H9 (cell line): ENCODE results near the gene NPY1R. TPM values are rescaled to one million over a fixed set of nuclear protein-coding genes. Genes with fewer than 3 reads are reported as not detected.

Experiments
- DNase-seq: peaks from one replicate; pipeline ENCODE4 v3.0.0-alpha.2; 2017
- H2AFZ ChIP-seq: one replicate; pipeline ENCODE4 v1.6.1; 2013; ENCODE audit warnings: mild to moderate bottlenecking, low read length, control low read depth, moderate library complexity
- H2AK5ac ChIP-seq: 2 replicates; pipeline ENCODE4 v1.6.1; 2013; ENCODE audit warnings: low read length, control low read depth, mixed read lengths; ENCODE audit not compliant: insufficient read length
- H2BK120ac ChIP-seq: one replicate; pipeline ENCODE4 v1.6.1; 2013; ENCODE audit warnings: low read depth, mild to moderate bottlenecking, low read length, control low read depth, inconsistent platforms; ENCODE audit not compliant: poor library complexity, severe bottlenecking
- H2BK12ac ChIP-seq: 2 replicates; pipeline ENCODE4 v1.6.1; 2013; ENCODE audit warnings: low read length, control low read depth, mixed read lengths, low read depth; ENCODE audit not compliant: insufficient read length
- H2BK15ac ChIP-seq: 2 replicates; pipeline ENCODE4 v1.6.1; 2013; ENCODE audit warnings: low read depth, low read length, control low read depth
- H2BK20ac ChIP-seq: one replicate; pipeline ENCODE4 v1.6.1; 2013; ENCODE audit warnings: low read depth, mild to moderate bottlenecking, low read length, control low read depth, inconsistent platforms; ENCODE audit not compliant: poor library complexity, severe bottlenecking
- H2BK5ac ChIP-seq: 2 replicates; pipeline ENCODE4 v1.6.1; 2013; ENCODE audit warnings: low read length, control low read depth, mixed read lengths; ENCODE audit not compliant: insufficient read length
- H3K14ac ChIP-seq: 2 replicates; pipeline ENCODE4 v1.6.1; 2013; ENCODE audit warnings: low read length, control low read depth; ENCODE audit not compliant: insufficient read depth
- H3K18ac ChIP-seq: 2 replicates; pipeline ENCODE4 v1.6.1; 2013; ENCODE audit warnings: low read depth, mild to moderate bottlenecking, mixed read lengths, low read length, control low read depth; ENCODE audit not compliant: insufficient read length
- H3K23ac ChIP-seq: 2 replicates; pipeline ENCODE4 v1.6.1; 2013; ENCODE audit warnings: low read length, control low read depth, mixed read lengths, low read depth; ENCODE audit not compliant: insufficient read length
- H3K23me2 ChIP-seq: 2 replicates; pipeline ENCODE4 v1.6.1; 2013; ENCODE audit warnings: low read depth, mild to moderate bottlenecking, mixed read lengths, low read length, control low read depth; ENCODE audit not compliant: insufficient read length, poor library complexity, severe bottlenecking
- H3K27ac ChIP-seq: 2 replicates; pipeline ENCODE4 v1.5.1; 2013; ENCODE audit warnings: low read length, control low read depth, mixed read lengths, low read depth; ENCODE audit not compliant: insufficient read length
- H3K27me3 ChIP-seq: 2 replicates; pipeline ENCODE4 v1.6.1; 2013; ENCODE audit warnings: low read length, control low read depth, inconsistent platforms; ENCODE audit not compliant: insufficient read depth
- H3K4ac ChIP-seq: 2 replicates; pipeline ENCODE4 v1.6.1; 2013; ENCODE audit warnings: low read depth, mild to moderate bottlenecking, control low read depth, inconsistent platforms, low read length, moderate library complexity
- H3K4me1 ChIP-seq: 2 replicates; pipeline ENCODE4 v1.6.1; 2013; ENCODE audit warnings: low read length, control low read depth, inconsistent platforms; ENCODE audit not compliant: insufficient read depth
- H3K4me2 ChIP-seq: 2 replicates; pipeline ENCODE4 v1.6.1; 2013; ENCODE audit warnings: low read length, control low read depth, mixed read lengths; ENCODE audit not compliant: insufficient read length, insufficient read depth
- H3K56ac ChIP-seq: 2 replicates; pipeline ENCODE4 v1.6.1; 2013; ENCODE audit warnings: low read depth, mild to moderate bottlenecking, mixed read lengths, low read length, control low read depth; ENCODE audit not compliant: insufficient read length
- H3K79me1 ChIP-seq: 2 replicates; pipeline ENCODE4 v1.6.1; 2013; ENCODE audit warnings: low read depth, mild to moderate bottlenecking, moderate library complexity, low read length, control low read depth, inconsistent platforms; ENCODE audit not compliant: insufficient read depth, poor library complexity, severe bottlenecking
- H3K79me2 ChIP-seq: 2 replicates; pipeline ENCODE4 v1.6.1; 2013; ENCODE audit warnings: low read length, control low read depth, inconsistent platforms; ENCODE audit not compliant: insufficient read depth
- H3K9ac ChIP-seq: 2 replicates; pipeline ENCODE4 v1.6.1; 2013; ENCODE audit warnings: low read length, control low read depth, mixed read lengths; ENCODE audit not compliant: insufficient read length; ENCODE audit errors: extremely low read depth
- H3K9me3 ChIP-seq: one replicate; pipeline ENCODE4 v1.6.1; 2013; ENCODE audit warnings: low read depth, low read length, inconsistent platforms; ENCODE audit not compliant: control insufficient read depth
- H3T11ph ChIP-seq: one replicate; pipeline ENCODE4 v1.6.1; 2013; ENCODE audit warnings: mild to moderate bottlenecking, low read length, control low read depth, inconsistent platforms
- H4K20me1 ChIP-seq: one replicate; pipeline ENCODE4 v1.6.1; 2013; ENCODE audit not compliant: control insufficient read depth, insufficient read length, insufficient read depth
- H4K5ac ChIP-seq: 2 replicates; pipeline ENCODE4 v1.6.1; 2013; ENCODE audit warnings: low read depth, mild to moderate bottlenecking, mixed read lengths, low read length, control low read depth; ENCODE audit not compliant: insufficient read length
- H4K8ac ChIP-seq: replicated peaks from 2 replicates; pipeline ENCODE4 v1.6.1; 2013; ENCODE audit warnings: low read length, control low read depth, mixed read lengths, low read depth; ENCODE audit not compliant: insufficient read length
- H4K91ac ChIP-seq: 2 replicates; pipeline ENCODE4 v1.6.1; 2013; ENCODE audit warnings: low read depth, mild to moderate bottlenecking, moderate library complexity, mixed read lengths, low read length, control low read depth; ENCODE audit not compliant: insufficient read length
- H3K27ac Mint-ChIP-seq, 3 experiments: 2 replicates in 2 of 3; 3 replicates in 1 of 3; pipeline ENCODE4 v1.8.0; 2020 to 2021; ENCODE audit warnings: mixed read lengths in 3 of 3, mild to moderate bottlenecking in 1 of 3, moderate library complexity in 1 of 3
- H3K27me3 Mint-ChIP-seq: 2 replicates; pipeline ENCODE4 v1.8.0; 2021; ENCODE audit warnings: low read depth, mild to moderate bottlenecking, moderate library complexity, mixed read lengths
- H3K36me3 Mint-ChIP-seq, 3 experiments: 2 replicates in 2 of 3; 3 replicates in 1 of 3; pipeline ENCODE4 v1.8.0; 2020 to 2021; ENCODE audit warnings: low read depth in 3 of 3, mixed read lengths in 3 of 3; ENCODE audit not compliant: insufficient read depth in 1 of 3
- H3K4me1 Mint-ChIP-seq, 2 experiments: 2 replicates each; pipeline ENCODE4 v1.8.0; 2020; ENCODE audit warnings: mixed read lengths in 2 of 2
- H3K4me3 Mint-ChIP-seq, 2 experiments: 2 replicates in 1 of 2; 3 replicates in 1 of 2; pipeline ENCODE4 v1.8.0; 2020 to 2021; ENCODE audit warnings: mild to moderate bottlenecking in 2 of 2, mixed read lengths in 2 of 2, moderate library complexity in 1 of 2
- H3K9me3 Mint-ChIP-seq, 2 experiments: 2 replicates in 1 of 2; 3 replicates in 1 of 2; pipeline ENCODE4 v1.8.0; 2020; ENCODE audit warnings: mild to moderate bottlenecking in 2 of 2, mixed read lengths in 2 of 2, moderate library complexity in 1 of 2
- CTCF ChIP-seq: fragments of 200-600 bp; sonication (generic); conservative IDR thresholded peaks from 3 replicates; pipeline ENCODE4 v1.8.0; 2021; ENCODE audit warnings: antibody characterized with exemption, mild to moderate bottlenecking
- total RNA-seq: library from RNA; stranded (reverse); gene quantifications from 2 replicates; pipeline ENCODE4 v1.2.1, GENCODE V29; 2021

NPY1R gene
- total RNA-seq, 1 experiment from 2014 or later: 27.3 TPM

DNA sequence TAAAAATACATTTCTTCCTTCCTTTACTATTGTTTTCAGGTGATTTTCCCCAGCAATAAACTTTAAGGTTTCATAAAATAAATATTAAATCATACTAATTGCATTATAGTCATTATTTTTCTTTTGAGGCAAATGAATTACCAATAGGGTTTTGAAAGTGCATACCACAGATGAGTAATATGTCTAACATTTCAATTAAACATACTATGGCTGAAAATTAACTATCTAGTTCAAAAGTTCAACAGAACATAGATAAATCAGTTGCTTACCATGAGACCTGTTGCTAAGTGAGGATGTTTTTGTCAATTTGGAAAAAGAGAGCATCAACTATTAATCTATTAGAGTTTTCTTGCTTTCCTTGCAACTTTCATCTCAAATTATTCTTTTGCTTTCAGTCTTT lies 46.3 kb upstream of the NPY1R start:
- H3K36me3 Mint-ChIP-seq: no peaks in the 10 kb centered on the region; a peak in 1 of 7 replicates
- H3K79me1 ChIP-seq: no peaks in the 10 kb centered on the region
- H2BK15ac ChIP-seq: no peak overlapping the region

More for the DNA sequence above, 46.3 kb upstream of the NPY1R start:
- DNase-seq: no peak
- Histone ChIP-seq H3K79me2 (no peaks in the 10 kb centered on the region), H3K27me3 (no peaks in the 10 kb centered on the region), H3K9me3 (no peaks in the 10 kb centered on the region), H2BK120ac (no peak overlapping the region), H3K9ac (no peak overlapping the region), H3K4me1 (no peaks in the 10 kb centered on the region), H3K4me2 (no peak overlapping the region), H3T11ph (no peak overlapping the region), H2BK12ac (no peak overlapping the region), H2AK5ac (no peak overlapping the region), H3K23ac (no peak overlapping the region), H3K23me2 (no peaks in the 10 kb centered on the region), H3K14ac (no peak overlapping the region), H3K56ac (no peak overlapping the region), H4K8ac (no peak overlapping the region), H4K5ac (no peak overlapping the region), H2BK5ac (no peak overlapping the region), H2AFZ (no peak overlapping the region), H3K18ac (no peak overlapping the region), H4K20me1 (no peaks in the 10 kb centered on the region), H3K27ac (no peak overlapping the region), H4K91ac (no peak overlapping the region), H2BK20ac (no peak overlapping the region), H3K4ac (no peak overlapping the region)
- H3K27ac Mint-ChIP-seq: no peak overlapping the region
- TF ChIP-seq CTCF: no peak
- H3K9me3 Mint-ChIP-seq: no peaks in the 10 kb centered on the region; a peak in 1 of 5 replicates
- H3K27me3 Mint-ChIP-seq: no peaks in the 10 kb centered on the region
- no peak overlapping the region for H3K4me3 Mint-ChIP-seq
- no peaks in the 10 kb centered on the region for H3K4me1 Mint-ChIP-seq
